MM.1S (cell line): Measurements from ENCODE around the gene HOXB1.

Experiments used
- DNase-seq: peaks from one replicate; pipeline ENCODE4 v3.0.0-alpha.2; 2015
- H2AFZ ChIP-seq: fragments of 300-600 bp; sonication (generic); 2 replicates; pipeline ENCODE4 v1.6.0; 2016; ENCODE audit warnings: antibody characterized with exemption, low read length
- H3F3A ChIP-seq: fragments of 300-600 bp; sonication (generic); 2 replicates; pipeline ENCODE4 v1.6.1; 2016; ENCODE audit warnings: mild to moderate bottlenecking, antibody characterized with exemption, low read length, moderate library complexity, mixed read lengths; ENCODE audit not compliant: insufficient read depth
- H3K27ac ChIP-seq: fragments of 300-600 bp; sonication (generic); 2 replicates; pipeline ENCODE4 v1.5.1; 2016; ENCODE audit warnings: mild to moderate bottlenecking, low read length
- H3K27me3 ChIP-seq: fragments of 300-600 bp; sonication (generic); replicated peaks from 2 replicates; pipeline ENCODE4 v1.6.0; 2016; ENCODE audit warnings: low read length; ENCODE audit not compliant: insufficient read depth
- H3K36me3 ChIP-seq: fragments of 300-600 bp; sonication (generic); replicated peaks from 2 replicates; pipeline ENCODE4 v1.6.1; 2016; ENCODE audit warnings: mild to moderate bottlenecking, low read length, mixed read lengths; ENCODE audit not compliant: insufficient read depth
- H3K4me1 ChIP-seq: fragments of 300-600 bp; sonication (generic); 2 replicates; pipeline ENCODE4 v1.6.1; 2016; ENCODE audit warnings: low read length, mixed read lengths
- H3K4me2 ChIP-seq: fragments of 300-600 bp; sonication (generic); 2 replicates; pipeline ENCODE4 v1.6.0; 2016; ENCODE audit warnings: low read depth, low read length
- H3K4me3 ChIP-seq: fragments of 300-600 bp; sonication (generic); 2 replicates; pipeline ENCODE4 v1.5.1; 2016; ENCODE audit warnings: low read length, mixed read lengths
- H3K79me2 ChIP-seq: fragments of 300-600 bp; sonication (generic); 2 replicates; pipeline ENCODE4 v1.6.1; 2016; ENCODE audit warnings: mixed run types, low read length, mixed read lengths
- H3K9ac ChIP-seq: fragments of 300-600 bp; sonication (generic); 2 replicates; pipeline ENCODE4 v1.6.1; 2016; ENCODE audit warnings: low read length, mixed read lengths
- H3K9me2 ChIP-seq: fragments of 300-600 bp; sonication (generic); replicated peaks from 2 replicates; pipeline ENCODE4 v1.6.1; 2016; ENCODE audit warnings: mild to moderate bottlenecking, low read length, mixed read lengths; ENCODE audit not compliant: insufficient read depth
- H3K9me3 ChIP-seq: fragments of 300-600 bp; sonication (generic); replicated peaks from 2 replicates; pipeline ENCODE4 v1.6.1; 2016; ENCODE audit warnings: mild to moderate bottlenecking, low read length, mixed read lengths; ENCODE audit not compliant: insufficient read depth
- H4K20me1 ChIP-seq: fragments of 300-600 bp; sonication (generic); 2 replicates; pipeline ENCODE4 v1.6.1; 2016; ENCODE audit warnings: mild to moderate bottlenecking, low read length, moderate library complexity, mixed read lengths; ENCODE audit not compliant: insufficient read depth
- EZH2 ChIP-seq: fragments of 300-600 bp; sonication (generic); optimal IDR thresholded peaks from 2 replicates; pipeline ENCODE3; 2017; ENCODE audit warnings: low read depth, mild to moderate bottlenecking, antibody characterized with exemption, low read length, mixed read lengths
- EZH2phosphoT487 ChIP-seq: fragments of 300-600 bp; sonication (generic); IDR thresholded peaks from 2 replicates; pipeline ENCODE4 v1.6.1; 2018; ENCODE audit warnings: antibody characterized with exemption, low read length
- TF ChIP-seq, protein P1 (sequence below): fragments of 300-600 bp; sonication (generic); IDR thresholded peaks from 2 replicates; pipeline ENCODE4 v1.5.1; 2016; ENCODE audit warnings: antibody characterized with exemption, low read length, mixed read lengths

HOXB1 gene

DNA sequence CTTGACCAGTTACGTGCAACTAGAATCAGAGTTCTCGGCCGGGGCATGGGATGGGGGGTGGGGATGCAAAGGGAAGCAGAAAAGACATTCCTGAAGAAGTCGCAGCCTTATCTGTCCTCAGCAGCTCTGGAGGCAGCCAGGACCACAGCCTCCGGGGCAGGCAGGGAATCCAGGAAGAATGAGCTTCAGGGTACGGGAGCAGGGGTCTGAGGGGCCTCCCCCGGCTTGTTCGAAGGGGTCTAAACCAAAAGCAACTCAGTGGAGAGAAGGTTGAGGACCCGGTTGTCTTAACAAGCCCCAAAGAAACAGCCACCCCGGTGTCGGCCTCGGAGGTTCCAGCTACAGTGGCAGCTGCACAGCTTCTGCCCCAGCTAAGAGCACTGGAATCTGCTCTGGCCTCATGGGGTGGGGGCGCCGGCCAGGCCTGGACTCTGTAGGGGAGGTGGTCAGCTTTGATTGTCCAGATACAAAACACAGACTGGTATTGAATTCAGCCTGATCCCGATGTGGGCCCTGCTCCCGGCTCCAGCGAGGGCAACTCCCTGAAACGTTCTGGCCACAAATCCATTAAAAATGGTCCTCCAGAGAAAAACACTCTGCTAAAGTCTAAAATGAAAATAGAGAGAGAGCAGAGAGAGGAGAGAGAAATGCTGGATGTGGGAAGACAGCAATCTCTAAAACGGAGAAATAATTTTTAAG, 39.7 kb upstream of the HOXB1 start:
- Histone ChIP-seq H3F3A (no peaks in the 10 kb centered on the region), H3K9me2 (no peaks in the 10 kb centered on the region), H4K20me1 (no peaks in the 10 kb centered on the region), H3K27ac (no peak overlapping the region), H3K36me3 (no peaks in the 10 kb centered on the region), H3K4me2 (no peak overlapping the region), H3K9ac (no peak overlapping the region), H3K27me3 (no peaks in the 10 kb centered on the region), H3K4me3 (no peak overlapping the region), H3K9me3 (no peaks in the 10 kb centered on the region), H3K4me1 (no peaks in the 10 kb centered on the region), H2AFZ (no peak overlapping the region), H3K79me2 (0 out of 2 replicates have a peak, but pooled peaks cover 3% of the 10 kb centered on the region)
- TF ChIP-seq EZH2phosphoT487 (no peak), EZH2 (no peak)
- TF ChIP-seq, protein P1, sequence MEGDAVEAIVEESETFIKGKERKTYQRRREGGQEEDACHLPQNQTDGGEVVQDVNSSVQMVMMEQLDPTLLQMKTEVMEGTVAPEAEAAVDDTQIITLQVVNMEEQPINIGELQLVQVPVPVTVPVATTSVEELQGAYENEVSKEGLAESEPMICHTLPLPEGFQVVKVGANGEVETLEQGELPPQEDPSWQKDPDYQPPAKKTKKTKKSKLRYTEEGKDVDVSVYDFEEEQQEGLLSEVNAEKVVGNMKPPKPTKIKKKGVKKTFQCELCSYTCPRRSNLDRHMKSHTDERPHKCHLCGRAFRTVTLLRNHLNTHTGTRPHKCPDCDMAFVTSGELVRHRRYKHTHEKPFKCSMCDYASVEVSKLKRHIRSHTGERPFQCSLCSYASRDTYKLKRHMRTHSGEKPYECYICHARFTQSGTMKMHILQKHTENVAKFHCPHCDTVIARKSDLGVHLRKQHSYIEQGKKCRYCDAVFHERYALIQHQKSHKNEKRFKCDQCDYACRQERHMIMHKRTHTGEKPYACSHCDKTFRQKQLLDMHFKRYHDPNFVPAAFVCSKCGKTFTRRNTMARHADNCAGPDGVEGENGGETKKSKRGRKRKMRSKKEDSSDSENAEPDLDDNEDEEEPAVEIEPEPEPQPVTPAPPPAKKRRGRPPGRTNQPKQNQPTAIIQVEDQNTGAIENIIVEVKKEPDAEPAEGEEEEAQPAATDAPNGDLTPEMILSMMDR: no peak
- no peak for DNase-seq

DNA sequence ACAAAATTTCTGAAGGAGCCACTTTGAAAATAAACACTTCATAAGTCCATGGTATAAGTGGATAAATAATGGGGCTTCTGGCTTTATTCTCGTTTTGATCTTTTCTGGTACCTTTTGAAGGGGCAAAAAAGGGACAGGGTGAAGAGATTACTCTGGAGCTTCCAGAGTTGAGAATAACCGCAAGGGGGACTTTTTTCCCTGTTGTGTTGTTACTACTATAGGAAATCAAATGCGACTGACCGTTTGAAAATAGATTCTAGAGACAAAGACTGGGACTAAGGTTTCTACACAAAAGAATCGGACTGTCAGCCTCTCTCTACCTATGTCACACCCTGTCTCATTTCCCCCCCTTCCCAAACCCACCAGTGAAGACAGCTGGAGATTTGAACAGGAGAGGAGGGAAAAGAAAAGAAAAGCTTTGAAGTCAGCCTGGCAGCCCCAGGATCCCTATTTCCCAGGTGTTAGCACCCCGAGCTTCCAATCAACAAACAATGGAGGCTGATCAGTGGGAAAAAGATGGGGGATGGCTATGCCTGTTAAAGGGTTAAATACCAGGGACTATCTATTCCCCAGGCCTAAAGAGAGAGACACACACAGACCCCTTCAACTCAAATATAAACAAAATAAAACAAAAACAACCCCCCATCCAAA, 39.0 kb upstream of the HOXB1 start:
- 0 out of 2 replicates have a peak, but pooled peaks cover 3% of the 10 kb centered on the region for H3K79me2 ChIP-seq
- no peak overlapping the region for H3K4me3 ChIP-seq
- no peaks in the 10 kb centered on the region for H3K27me3 ChIP-seq
- H2AFZ ChIP-seq: no peak overlapping the region
- H3K4me1 ChIP-seq: no peaks in the 10 kb centered on the region
- H3F3A ChIP-seq: no peaks in the 10 kb centered on the region
- H3K9me3 ChIP-seq: no peaks in the 10 kb centered on the region
- H3K36me3 ChIP-seq: no peaks in the 10 kb centered on the region
- no peak overlapping the region for H3K4me2 ChIP-seq
- no peak overlapping the region for H3K9ac ChIP-seq
- no peaks in the 10 kb centered on the region for H3K9me2 ChIP-seq
- no peaks in the 10 kb centered on the region for H4K20me1 ChIP-seq
- no peak for DNase-seq
- H3K27ac ChIP-seq: no peak overlapping the region
- TF ChIP-seq, protein P1: no peak
- TF ChIP-seq EZH2 (no peak), EZH2phosphoT487 (no peak)

DNA sequence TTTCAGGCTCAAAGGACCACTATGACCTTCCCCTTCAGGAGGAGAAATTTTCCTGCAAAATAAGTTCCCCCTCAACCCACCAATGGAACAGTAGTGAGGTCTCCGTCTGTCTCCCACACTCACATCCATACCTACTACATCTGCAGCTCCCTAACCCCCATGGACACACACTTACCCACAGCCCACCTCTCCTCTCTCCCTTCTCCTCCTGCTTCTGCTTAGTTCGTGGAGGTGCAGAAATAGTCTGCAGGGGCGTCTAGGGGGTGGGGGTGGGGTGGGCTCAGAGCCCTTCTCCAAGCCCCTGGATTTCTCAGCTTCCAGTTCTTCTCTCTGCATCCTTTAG, 38.4 kb upstream of the HOXB1 start:
- TF ChIP-seq EZH2 (no peak), EZH2phosphoT487 (no peak)
- TF ChIP-seq, protein P1: no peak
- no peak overlapping the region for H3K27ac ChIP-seq
- H3K36me3 ChIP-seq: no peaks in the 10 kb centered on the region
- H2AFZ ChIP-seq: no peak overlapping the region
- no peak for DNase-seq
- H3K4me1 ChIP-seq: no peaks in the 10 kb centered on the region
- H3K4me3 ChIP-seq: no peak overlapping the region
- no peak overlapping the region for H3K9ac ChIP-seq
- 0 out of 2 replicates have a peak, but pooled peaks cover 3% of the 10 kb centered on the region for H3K79me2 ChIP-seq
- no peaks in the 10 kb centered on the region for H3K9me2 ChIP-seq
- H3F3A ChIP-seq: no peaks in the 10 kb centered on the region
- H3K27me3 ChIP-seq: no peaks in the 10 kb centered on the region
- H4K20me1 ChIP-seq: no peaks in the 10 kb centered on the region
- no peaks in the 10 kb centered on the region for H3K9me3 ChIP-seq
- H3K4me2 ChIP-seq: no peak overlapping the region
